ENCODE measurements around the gene HMCN1. TPM values are rescaled to one million over a fixed set of nuclear protein-coding genes. Genes with fewer than 3 reads are reported as not detected.

The HMCN1 gene
- total RNA-seq, 2 donors from 2014 or later: 1.3 to 3.7 TPM

DNA sequence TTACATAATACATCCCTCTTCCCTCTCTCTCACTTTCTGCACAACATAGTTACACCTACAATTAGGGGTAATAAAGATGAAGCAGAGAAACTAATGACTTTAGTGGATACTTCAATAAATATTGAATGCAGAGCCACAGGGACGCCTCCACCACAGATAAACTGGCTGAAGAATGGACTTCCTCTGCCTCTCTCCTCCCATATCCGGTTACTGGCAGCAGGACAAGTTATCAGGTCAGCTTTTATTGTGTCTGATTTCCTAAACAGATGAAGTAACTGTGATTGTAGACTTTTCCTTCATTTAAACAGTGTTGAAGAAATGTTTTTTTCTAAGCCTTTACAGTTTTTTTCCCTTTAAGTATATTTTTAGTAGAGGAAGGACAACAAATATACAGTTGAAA is 359.2 kb downstream of the HMCN1 start:
- H3K27me3 ChIP-seq: no peaks in the 10 kb centered on the region
- H3K4me1 ChIP-seq: no peaks in the 10 kb centered on the region
- no peak overlapping the region for H3K4me3 ChIP-seq
- TF ChIP-seq, protein P1, sequence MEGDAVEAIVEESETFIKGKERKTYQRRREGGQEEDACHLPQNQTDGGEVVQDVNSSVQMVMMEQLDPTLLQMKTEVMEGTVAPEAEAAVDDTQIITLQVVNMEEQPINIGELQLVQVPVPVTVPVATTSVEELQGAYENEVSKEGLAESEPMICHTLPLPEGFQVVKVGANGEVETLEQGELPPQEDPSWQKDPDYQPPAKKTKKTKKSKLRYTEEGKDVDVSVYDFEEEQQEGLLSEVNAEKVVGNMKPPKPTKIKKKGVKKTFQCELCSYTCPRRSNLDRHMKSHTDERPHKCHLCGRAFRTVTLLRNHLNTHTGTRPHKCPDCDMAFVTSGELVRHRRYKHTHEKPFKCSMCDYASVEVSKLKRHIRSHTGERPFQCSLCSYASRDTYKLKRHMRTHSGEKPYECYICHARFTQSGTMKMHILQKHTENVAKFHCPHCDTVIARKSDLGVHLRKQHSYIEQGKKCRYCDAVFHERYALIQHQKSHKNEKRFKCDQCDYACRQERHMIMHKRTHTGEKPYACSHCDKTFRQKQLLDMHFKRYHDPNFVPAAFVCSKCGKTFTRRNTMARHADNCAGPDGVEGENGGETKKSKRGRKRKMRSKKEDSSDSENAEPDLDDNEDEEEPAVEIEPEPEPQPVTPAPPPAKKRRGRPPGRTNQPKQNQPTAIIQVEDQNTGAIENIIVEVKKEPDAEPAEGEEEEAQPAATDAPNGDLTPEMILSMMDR (IDR thresholded peaks at IDR 0.05): no peak
- H3K9ac ChIP-seq (ENCODE audit: low read depth in 2 of 2, low read length in 2 of 2): no peak overlapping the region
- intact Hi-C loops (cut with DNase I): no loop called here
- peak; percentile 23 for DNase-seq
- H3K27ac ChIP-seq: no peak overlapping the region
- H3K36me3 ChIP-seq: no peaks in the 10 kb centered on the region
- no peaks in the 10 kb centered on the region for H3K9me3 ChIP-seq

DNA sequence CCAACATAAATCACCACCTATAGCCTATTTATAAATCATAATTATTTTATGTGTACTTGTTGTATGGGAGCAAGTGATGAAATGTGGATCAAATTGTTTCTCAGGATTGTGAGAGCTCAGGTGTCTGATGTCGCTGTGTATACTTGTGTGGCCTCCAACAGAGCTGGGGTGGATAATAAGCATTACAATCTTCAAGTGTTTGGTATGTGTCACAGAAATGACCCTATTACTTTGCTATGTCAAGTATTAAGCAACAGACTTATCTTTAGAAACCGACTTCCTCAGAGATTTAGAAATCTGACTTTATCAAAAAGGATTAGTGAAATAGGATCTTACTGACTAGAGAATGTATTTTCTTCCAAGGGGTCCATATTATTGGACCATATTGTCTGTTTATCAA is 360.0 kb downstream of the HMCN1 start:
- H3K4me3 ChIP-seq: no peak overlapping the region
- H3K27ac ChIP-seq: no peak overlapping the region
- no peak for DNase-seq
- H3K4me1 ChIP-seq: no peaks in the 10 kb centered on the region
- no peaks in the 10 kb centered on the region for H3K36me3 ChIP-seq
- intact Hi-C loops (cut with DNase I): no loop called here
- no peaks in the 10 kb centered on the region for H3K27me3 ChIP-seq
- no peak overlapping the region for H3K9ac ChIP-seq (ENCODE audit: low read depth in 2 of 2, low read length in 2 of 2)
- TF ChIP-seq, protein P1 (IDR thresholded peaks at IDR 0.05): no peak
- no peaks in the 10 kb centered on the region for H3K9me3 ChIP-seq

GRCh38 chr1:186099336-186100104 is 365.3 kb downstream of the HMCN1 start:
- TF ChIP-seq, protein P1 (IDR thresholded peaks at IDR 0.05): no peak
- intact Hi-C loops (cut with DNase I): no loop called here
- Histone ChIP-seq H3K27me3 (no peaks in the 10 kb centered on the region), H3K4me3 (no peak overlapping the region), H3K27ac (no peak overlapping the region), H3K4me1 (no peaks in the 10 kb centered on the region), H3K9me3 (no peaks in the 10 kb centered on the region), H3K36me3 (no peaks in the 10 kb centered on the region), H3K9ac (ENCODE audit: low read depth in 2 of 2, low read length in 2 of 2) (no peak overlapping the region)
- no peak for DNase-seq

- TF ChIP-seq, protein P1 (IDR thresholded peaks at IDR 0.05): no peak
Observed at GRCh38 chr1:186102107-186102506, 367.9 kb downstream of the HMCN1 start.

DNA sequence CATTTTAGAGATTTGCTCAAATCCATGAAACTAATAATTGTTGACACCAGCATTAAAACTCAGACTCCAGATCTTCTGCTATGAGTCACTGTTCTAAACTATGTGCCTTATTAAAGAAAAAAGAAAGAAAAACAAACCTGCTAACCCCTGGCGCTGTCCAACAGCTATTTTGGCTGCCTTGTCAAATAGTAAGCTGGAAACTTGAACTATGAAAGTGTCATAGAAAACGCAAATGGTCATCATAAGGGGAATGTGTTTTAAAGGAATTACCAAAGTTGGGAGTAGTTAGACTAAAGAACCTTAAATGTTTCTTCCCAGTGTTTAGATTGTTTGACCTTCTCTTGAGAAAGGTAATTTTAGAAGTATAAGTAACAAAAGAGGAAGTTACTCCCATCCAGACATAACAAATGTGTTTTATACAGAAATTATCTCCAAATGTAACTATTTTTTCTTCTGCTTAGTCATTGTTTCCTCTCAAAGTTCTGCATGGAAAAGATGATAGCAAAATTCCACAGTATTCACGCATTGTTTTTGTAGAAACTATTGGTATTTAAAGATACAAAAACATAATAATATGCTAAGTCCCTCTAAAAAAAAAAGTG is 368.5 kb downstream of the HMCN1 start:
- Histone ChIP-seq H3K4me1 (no peaks in the 10 kb centered on the region), H3K9me3 (no peaks in the 10 kb centered on the region), H3K36me3 (no peaks in the 10 kb centered on the region), H3K27ac (no peak overlapping the region), H3K4me3 (no peak overlapping the region), H3K27me3 (no peaks in the 10 kb centered on the region), H3K9ac (ENCODE audit: low read depth in 2 of 2, low read length in 2 of 2) (no peak overlapping the region)
- intact Hi-C loops (cut with DNase I): no loop called here
- no peak for DNase-seq
- TF ChIP-seq, protein P1 (IDR thresholded peaks at IDR 0.05): no peak

More at GRCh38 chr1:186102107-186102506, 367.9 kb downstream of the HMCN1 start:
- Histone ChIP-seq H3K36me3 (no peaks in the 10 kb centered on the region), H3K4me1 (no peaks in the 10 kb centered on the region), H3K9ac (ENCODE audit: low read depth in 2 of 2, low read length in 2 of 2) (no peak overlapping the region), H3K4me3 (no peak overlapping the region), H3K27me3 (no peaks in the 10 kb centered on the region), H3K9me3 (no peaks in the 10 kb centered on the region), H3K27ac (no peak overlapping the region)
- no peak for DNase-seq
- intact Hi-C loops (cut with DNase I): no loop called here

All from colonic mucosa (tissue), 4 donors.